NOMO-1 treated with DMSO at 0.1 percent for 48 hours (cell line): ENCODE measurements around the gene RNF40.

ENCODE experiments used
- DNase-seq: peaks from one replicate; lab custom pipeline; 2025; ENCODE audit not compliant: unreplicated experiment; lab: John Stamatoyannopoulos, UW

RNF40 gene

GRCh38 chr16:30761427-30761927 lies 645 bp upstream of the RNF40 start:
- DNase-seq = peak; percentile 36

DNA sequence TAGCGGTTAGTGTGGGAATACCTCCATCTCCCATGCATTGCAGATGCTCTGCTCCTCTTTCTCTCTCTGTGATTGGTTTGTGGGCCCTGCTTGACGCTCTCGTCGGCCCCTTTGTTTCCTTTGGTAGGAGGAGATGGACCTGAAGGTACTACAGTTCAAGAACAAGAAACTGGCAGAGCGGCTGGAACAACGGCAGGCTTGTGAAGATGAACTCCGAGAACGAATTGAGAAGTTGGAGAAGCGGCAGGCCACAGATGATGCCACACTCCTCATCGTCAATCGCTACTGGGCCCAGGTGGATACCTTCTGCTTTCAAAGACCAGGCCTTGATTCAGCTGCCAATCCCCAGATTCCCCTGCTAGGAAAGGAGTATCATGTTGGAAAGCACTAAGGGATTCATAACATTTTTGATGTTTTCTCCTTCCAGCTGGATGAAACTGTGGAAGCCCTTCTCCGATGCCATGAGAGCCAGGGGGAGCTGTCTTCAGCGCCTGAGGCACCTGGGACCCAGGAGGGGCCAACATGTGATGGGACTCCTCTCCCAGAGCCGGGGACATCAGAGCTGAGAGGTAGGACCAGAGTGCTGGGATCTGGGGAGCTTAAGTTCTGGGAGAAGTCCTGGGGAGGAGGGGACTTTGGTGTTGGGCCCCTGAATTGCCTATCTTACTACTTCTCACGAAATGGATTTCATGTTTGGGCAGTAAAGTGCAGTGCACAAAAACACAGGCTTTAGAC lies 1.0 kb downstream of the RNF40 start:
- no peak for DNase-seq

DNA sequence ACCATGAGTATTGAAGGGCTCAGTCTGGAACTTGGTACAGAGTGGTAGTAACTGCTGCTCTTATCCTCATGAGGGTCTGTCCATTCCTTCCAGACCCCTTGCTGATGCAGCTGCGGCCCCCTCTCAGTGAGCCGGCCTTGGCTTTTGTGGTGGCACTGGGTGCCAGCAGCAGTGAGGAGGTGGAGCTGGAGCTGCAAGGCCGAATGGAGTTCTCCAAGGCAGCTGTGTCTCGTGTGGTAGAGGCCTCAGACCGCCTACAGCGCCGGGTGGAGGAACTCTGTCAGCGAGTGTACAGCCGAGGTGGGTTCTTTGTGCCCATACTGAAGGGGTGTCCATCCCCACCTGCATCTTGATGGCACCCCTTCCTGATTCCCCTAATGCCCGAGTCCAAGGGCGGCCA lies 2.0 kb downstream of the RNF40 start:
- no peak for DNase-seq

DNA sequence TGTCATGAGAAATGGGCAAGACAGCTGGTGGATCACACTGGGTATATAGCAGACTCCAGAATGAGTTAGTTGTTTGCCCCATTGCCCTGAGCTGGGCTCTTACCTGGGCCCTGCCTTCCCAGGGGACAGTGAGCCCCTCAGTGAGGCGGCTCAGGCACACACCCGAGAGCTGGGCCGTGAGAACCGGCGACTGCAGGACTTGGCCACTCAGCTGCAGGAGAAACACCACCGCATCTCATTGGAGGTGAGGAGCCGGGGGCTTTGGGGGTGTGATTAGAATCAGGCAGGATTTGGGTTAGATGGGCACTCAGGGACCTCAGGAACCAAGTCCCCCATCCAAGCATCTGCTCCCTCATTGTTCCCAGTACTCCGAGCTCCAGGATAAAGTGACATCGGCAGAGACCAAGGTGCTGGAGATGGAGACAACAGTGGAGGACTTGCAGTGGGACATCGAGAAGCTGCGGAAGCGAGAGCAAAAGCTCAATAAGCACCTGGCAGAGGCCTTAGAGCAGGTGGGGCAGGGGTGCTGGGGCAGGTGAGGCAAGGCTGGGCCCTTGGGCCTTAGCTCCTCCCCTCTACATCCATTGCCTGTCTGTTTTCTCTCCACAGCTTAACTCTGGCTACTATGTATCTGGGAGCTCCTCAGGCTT lies 2.8 kb downstream of the RNF40 start:
- DNase-seq = no peak

- DNase-seq = no peak
Observed at GRCh38 chr16:30766206-30766932, 4.2 kb downstream of the RNF40 start.

DNA sequence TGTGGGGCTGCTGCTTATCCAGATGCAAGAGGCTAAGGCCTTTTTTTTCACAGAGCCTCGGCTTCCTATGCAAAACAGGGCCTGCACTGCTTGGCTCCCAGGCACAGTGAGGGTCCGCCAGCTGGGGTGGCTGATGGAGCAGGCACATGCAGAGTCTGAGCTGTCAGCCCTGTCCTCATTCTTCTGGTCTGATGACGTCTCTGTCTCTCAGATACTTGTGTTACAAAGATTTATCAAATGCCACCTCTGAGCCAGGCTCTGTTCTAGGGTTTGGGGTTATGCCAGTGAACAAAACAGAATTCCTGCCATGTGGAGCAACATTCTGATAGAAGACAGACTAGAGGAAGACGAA lies 4.8 kb downstream of the RNF40 start:
- DNase-seq = no peak

DNA sequence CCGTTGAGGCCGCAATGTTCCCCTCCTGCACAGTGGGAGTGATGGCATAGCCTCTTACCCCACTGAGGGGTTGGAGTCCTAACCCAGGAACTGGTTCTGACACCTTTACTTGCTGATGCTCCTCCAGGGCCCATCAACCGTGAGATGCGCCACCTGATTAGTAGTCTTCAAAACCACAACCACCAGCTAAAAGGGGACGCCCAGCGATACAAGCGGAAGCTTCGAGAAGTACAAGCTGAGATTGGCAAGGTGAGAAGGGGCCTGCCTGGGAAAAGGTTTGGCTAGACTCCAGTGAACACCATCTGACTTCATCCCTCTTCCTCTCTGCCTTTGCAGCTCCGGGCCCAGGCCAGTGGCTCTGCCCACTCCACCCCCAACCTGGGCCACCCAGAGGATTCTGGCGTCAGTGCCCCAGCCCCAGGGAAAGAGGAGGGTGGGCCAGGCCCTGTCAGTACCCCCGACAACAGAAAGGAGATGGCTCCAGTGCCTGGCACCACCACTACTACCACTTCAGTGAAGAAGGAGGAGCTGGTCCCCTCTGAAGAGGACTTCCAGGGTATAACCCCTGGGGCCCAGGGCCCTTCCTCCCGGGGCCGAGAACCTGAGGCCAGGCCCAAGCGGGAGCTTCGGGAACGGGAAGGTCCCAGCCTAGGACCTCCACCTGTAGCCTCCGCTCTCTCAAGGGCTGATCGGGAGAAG lies 5.8 kb downstream of the RNF40 start:
- no peak for DNase-seq

- DNase-seq = no peak
Observed at GRCh38 chr16:30768583-30769181, 6.6 kb downstream of the RNF40 start.

- no peak for DNase-seq
Observed at GRCh38 chr16:30769379-30770089, 7.4 kb downstream of the RNF40 start.

- DNase-seq = no peak
Observed at GRCh38 chr16:30771726-30772125, 9.6 kb downstream of the RNF40 start.

GRCh38 chr16:30773826-30774225 lies 11.7 kb downstream of the RNF40 start:
- no peak for DNase-seq

- DNase-seq = no peak
Observed at GRCh38 chr16:30774367-30775130, 12.4 kb downstream of the RNF40 start.

- DNase-seq = no peak
Observed at GRCh38 chr16:30775131-30775391, 12.9 kb downstream of the RNF40 start.

DNA sequence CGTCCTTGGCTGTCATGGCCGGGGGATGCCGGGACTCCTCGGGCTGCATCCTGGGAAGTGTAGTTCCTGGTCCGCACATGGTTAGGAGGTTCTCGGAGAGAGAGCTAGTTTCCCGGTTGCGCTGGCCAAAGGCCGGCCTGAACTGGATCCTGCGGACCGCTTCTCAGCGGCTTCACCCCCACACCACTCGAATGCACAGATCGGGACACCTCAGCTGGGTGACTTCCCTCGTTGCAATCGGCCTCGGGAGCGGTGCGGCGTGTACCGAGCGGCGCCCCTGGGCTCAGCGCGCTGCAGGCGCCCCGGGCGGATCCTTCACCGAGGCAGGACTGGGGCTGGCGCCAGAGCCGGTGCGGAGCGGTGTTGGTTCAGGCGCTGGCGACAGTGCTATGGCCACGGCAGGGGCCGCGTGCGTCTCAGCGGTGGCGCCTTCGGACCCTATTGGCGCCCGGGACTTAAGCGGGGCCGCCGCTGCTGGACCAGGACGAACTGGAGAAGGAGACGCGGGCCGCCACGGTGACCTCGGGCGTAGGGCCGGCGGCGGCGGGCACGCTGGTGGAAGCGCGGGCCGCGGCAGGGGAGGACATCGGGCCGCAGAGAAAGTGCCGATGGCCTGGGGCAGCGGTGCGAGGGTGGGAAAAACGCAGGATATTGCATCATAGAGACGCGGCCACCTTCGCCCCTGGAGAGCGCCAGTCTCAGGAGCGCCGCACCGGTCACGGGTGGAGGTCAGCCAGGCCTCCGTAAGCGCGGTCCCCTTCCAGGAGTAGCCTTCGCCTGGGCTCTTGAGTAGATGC lies 13.5 kb downstream of the RNF40 start:
- peak; percentile 87 for DNase-seq

- no peak for DNase-seq
Observed at GRCh38 chr16:30777591-30778297, 15.6 kb downstream of the RNF40 start.

- no peak for DNase-seq
Observed at GRCh38 chr16:30778549-30779244, 16.6 kb downstream of the RNF40 start.

- no peak for DNase-seq
Observed at GRCh38 chr16:30779596-30779995, 17.5 kb downstream of the RNF40 start.

DNA sequence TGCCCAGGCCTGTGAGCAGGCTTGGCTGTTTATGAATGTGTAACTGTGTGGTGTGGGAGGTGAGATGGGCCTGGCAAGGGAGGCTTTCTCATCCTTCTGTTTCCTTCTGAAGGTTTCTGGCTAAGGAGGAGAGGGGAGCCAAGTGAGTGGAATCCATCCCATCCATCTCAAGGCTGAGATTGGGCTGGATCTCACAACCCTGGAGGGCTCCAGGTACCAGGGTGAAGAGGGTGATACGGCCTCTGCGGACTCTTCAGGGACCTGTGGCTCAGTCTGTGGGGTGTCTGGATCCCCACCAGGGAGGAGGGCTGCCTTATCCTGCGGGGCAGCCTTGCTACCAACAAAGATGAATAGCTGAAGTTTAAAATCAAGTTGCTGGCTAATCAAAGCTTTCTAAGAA lies 17.9 kb downstream of the RNF40 start:
- DNase-seq = no peak
